CD4-positive, alpha-beta memory T cell (primary cell): ENCODE data around the gene XRN2. TPM values are rescaled to one million over a fixed set of nuclear protein-coding genes. Genes with fewer than 3 reads are reported as not detected.

Experiments
- CTCF ChIA-PET: fragments of 350-600 bp; sonication (Branson Sonifier 250); formaldehyde crosslinking; loops from one replicate; lab custom pipeline; 2021; ENCODE audit warnings: inconsistent platforms; ENCODE audit not compliant: partially characterized antibody; lab: Charles Lee
- POLR2A ChIA-PET: fragments of 350-600 bp; sonication (Branson Sonifier 250); formaldehyde crosslinking; loops from one replicate; lab custom pipeline; 2021; ENCODE audit not compliant: partially characterized antibody; lab: Charles Lee
- DNase-seq, 5 donors: peaks; one replicate each; pipeline versions ENCODE4 v3.0.0 to v3.0.0-alpha.2; 2020 to 2022; ENCODE audit warnings: mixed read lengths in 1 of 5
- H3K27ac ChIP-seq: one replicate; pipeline ENCODE4 v1.7.0; 2013; ENCODE audit warnings: low read depth, low read length
- H3K27me3 ChIP-seq: 2 replicates; pipeline ENCODE4 v1.7.0; 2013; ENCODE audit warnings: mild to moderate bottlenecking, low read length, moderate library complexity; ENCODE audit not compliant: insufficient read depth
- H3K36me3 ChIP-seq: 2 replicates; pipeline ENCODE4 v1.7.0; 2013; ENCODE audit warnings: mild to moderate bottlenecking, low read length, moderate library complexity; ENCODE audit not compliant: insufficient read depth
- H3K4me1 ChIP-seq: 2 replicates; pipeline ENCODE4 v1.7.0; 2013; ENCODE audit warnings: mild to moderate bottlenecking, low read length, moderate library complexity; ENCODE audit not compliant: insufficient read depth
- H3K4me3 ChIP-seq, 2 donors: one replicate each; pipeline ENCODE4 v1.7.0; 2013; ENCODE audit warnings: low read length in 2 of 2, mild to moderate bottlenecking in 1 of 2
- H3K9me3 ChIP-seq, 2 donors: one replicate each; pipeline ENCODE4 v1.7.0; 2013; ENCODE audit warnings: low read length in 2 of 2, control low read depth in 1 of 2; ENCODE audit not compliant: control insufficient read depth in 1 of 2
- H3K27ac Mint-ChIP-seq, 7 donors: one replicate each; pipeline ENCODE4 v1.8.0; 2020 to 2021; ENCODE audit warnings: mixed read lengths in 7 of 7, mild to moderate bottlenecking in 6 of 7, inconsistent platforms in 3 of 7, moderate library complexity in 3 of 7
- H3K27me3 Mint-ChIP-seq, 2 donors: one replicate each; pipeline ENCODE4 v1.8.0; 2020 to 2021; ENCODE audit warnings: mixed read lengths in 2 of 2
- H3K36me3 Mint-ChIP-seq, 2 donors: one replicate each; pipeline ENCODE4 v1.8.0; 2020 to 2021; ENCODE audit warnings: mixed read lengths in 2 of 2, inconsistent platforms in 1 of 2, mild to moderate bottlenecking in 1 of 2
- H3K4me1 Mint-ChIP-seq, 4 donors: one replicate each; pipeline ENCODE4 v1.8.0; 2020 to 2021; ENCODE audit warnings: mixed read lengths in 4 of 4, mild to moderate bottlenecking in 1 of 4
- H3K4me3 Mint-ChIP-seq, 8 donors: one replicate each; pipeline ENCODE4 v1.8.0; 2020 to 2021; ENCODE audit warnings: mixed read lengths in 8 of 8, mild to moderate bottlenecking in 7 of 8, moderate library complexity in 6 of 8, inconsistent platforms in 3 of 8
- H3K9me3 Mint-ChIP-seq, 8 donors: one replicate each; pipeline ENCODE4 v1.8.0; 2020 to 2021; ENCODE audit warnings: mixed read lengths in 8 of 8, mild to moderate bottlenecking in 5 of 8, inconsistent platforms in 3 of 8, moderate library complexity in 1 of 8
- intact Hi-C: fragments of 100-400 bp; cut with micrococcal nuclease; formaldehyde crosslinking; loops from one replicate; pipeline ENCODE4 v1.15.1; 2023
- polyA plus RNA-seq, 2 donors: library from polyadenylated mRNA; unstranded; fragments of 300-500 nt; fragmentation: Illumina TruSeq; gene quantifications; one replicate each; pipeline ENCODE4 v1.2.3, GENCODE V29; 2021
- total RNA-seq, 2 experiments: library from RNA; stranded (reverse); gene quantifications; one replicate each; pipeline ENCODE4 v1.2.3, GENCODE V29; 2021

Gene XRN2
- total and polyA plus RNA-seq, 4 experiments from 2014 or later = 52.8 to 80.3 (median 64.6) TPM

DNA sequence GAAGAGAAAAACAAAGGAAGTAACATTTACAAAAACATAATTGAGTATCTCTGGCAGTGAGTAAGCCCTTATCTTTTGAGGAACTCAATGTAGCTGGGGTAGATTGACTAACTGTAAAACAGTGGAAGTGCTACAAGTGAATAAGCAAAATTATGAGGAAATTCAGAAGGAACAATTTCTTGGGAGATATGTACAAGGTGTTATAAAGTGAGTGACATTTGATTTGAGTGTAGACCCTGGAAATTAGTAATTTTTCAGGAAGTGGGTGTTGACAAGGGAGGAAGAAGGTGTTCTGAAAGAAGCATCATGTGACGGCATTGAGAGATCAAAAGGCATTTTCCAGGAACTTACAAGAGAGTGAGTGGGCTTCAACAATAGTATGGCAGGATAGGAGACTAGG is 22.2 kb downstream of the XRN2 start:
- intact Hi-C loops = no loop called here
- H3K9me3 Mint-ChIP-seq = peaks cover 0 to 20% (median 8%) of the 10 kb centered on the region in 8 donors
- Histone ChIP-seq H3K9me3 (peaks cover 0 to 4% of the 10 kb centered on the region in 2 donors), H3K27me3 (no peaks in the 10 kb centered on the region), H3K4me1 (peaks cover 45% of the 10 kb centered on the region), H3K36me3 (peaks cover 13% of the 10 kb centered on the region), H3K4me3 (no peak overlapping the region), H3K27ac (no peak overlapping the region)
- ChIA-PET POLR2A (no interaction called here), CTCF (no interaction called here)
- DNase-seq = no peak
- H3K27me3 Mint-ChIP-seq = no peaks in the 10 kb centered on the region
- peaks cover 50 to 69% (median 52%) of the 10 kb centered on the region in 4 donors for H3K4me1 Mint-ChIP-seq
- peak overlapping the region in 6 of 7 donors; percentile 1 to 82 (median 3) for H3K27ac Mint-ChIP-seq
- peaks cover 34 to 43% of the 10 kb centered on the region in 2 donors for H3K36me3 Mint-ChIP-seq
- H3K4me3 Mint-ChIP-seq = peak overlapping the region; percentile 2 to 68 (median 57)

DNA sequence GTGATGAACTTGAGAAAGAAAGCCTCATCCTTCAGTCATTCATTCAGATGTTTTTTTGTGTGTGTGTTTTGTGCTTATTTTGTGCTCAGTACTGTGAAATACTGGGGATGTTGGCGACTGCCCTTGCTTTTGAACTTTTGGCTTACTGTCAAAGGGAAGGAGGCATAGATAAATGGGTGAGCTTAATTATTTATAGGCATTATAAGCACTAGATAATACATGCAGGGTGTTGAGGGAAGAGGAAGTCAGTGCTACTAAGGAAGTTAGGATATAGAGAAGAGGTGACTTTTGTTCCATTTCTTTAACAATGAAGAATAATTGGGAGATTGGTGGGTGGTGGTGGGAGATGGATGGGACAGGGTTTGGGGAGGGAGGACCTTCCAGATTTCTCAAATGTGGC is 23.6 kb downstream of the XRN2 start:
- Mint-ChIP-seq H3K4me3 (no peak overlapping the region), H3K27ac (peak overlapping the region in 2 of 7 donors; percentile 56 to 62), H3K9me3 (peaks cover 0 to 10% (median 2%) of the 10 kb centered on the region in 8 donors), H3K36me3 (peaks cover 41% of the 10 kb centered on the region in 2 donors), H3K27me3 (no peaks in the 10 kb centered on the region), H3K4me1 (peaks cover 49 to 59% (median 51%) of the 10 kb centered on the region in 4 donors)
- DNase-seq = no peak
- no peaks in the 10 kb centered on the region for H3K27me3 ChIP-seq
- ChIA-PET CTCF (no interaction called here), POLR2A (no interaction called here)
- no peak overlapping the region for H3K4me3 ChIP-seq
- H3K9me3 ChIP-seq = peaks cover 0 to 4% of the 10 kb centered on the region in 2 donors
- intact Hi-C loops = no loop called here
- peaks cover 18% of the 10 kb centered on the region for H3K36me3 ChIP-seq
- peaks cover 45% of the 10 kb centered on the region for H3K4me1 ChIP-seq
- H3K27ac ChIP-seq = no peak overlapping the region

DNA sequence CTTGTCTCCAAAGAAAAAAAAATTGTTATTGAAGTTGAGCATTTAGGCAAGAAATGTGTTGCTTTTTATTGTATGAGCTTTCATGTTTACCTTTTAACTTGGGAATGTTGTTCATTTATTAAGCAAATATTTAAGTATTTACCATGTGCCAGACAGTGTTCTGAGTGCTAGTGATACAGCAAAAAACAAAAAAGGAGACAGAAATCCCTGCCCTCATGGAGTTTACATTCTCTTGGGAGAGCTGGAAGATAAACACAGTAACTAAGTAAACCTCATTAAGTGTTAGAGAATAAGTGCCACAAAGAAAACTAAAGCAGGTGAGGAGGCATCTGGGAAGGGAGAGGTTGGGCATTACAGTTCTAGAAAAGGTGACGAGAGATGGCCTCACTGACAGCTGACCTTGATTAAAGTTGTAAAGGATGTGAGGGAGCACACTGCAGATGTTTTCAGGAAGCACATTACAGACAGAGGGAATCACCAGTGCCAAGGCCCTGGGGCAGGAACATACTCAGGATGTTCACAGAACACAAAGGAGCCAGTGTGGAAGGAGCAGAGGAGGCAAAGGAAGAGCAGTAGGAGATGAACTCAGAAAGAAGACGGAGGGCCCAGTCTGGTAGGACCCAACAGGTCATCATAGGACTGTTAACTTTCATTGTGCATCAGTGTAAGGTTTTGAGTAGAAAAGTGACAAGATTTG is 33.5 kb downstream of the XRN2 start:
- intact Hi-C loops = no loop called here
- no peak for DNase-seq
- Histone ChIP-seq H3K4me1 (no peaks in the 10 kb centered on the region), H3K9me3 (no peaks in the 10 kb centered on the region), H3K36me3 (peaks cover 64% of the 10 kb centered on the region), H3K27ac (no peak overlapping the region), H3K4me3 (no peak overlapping the region), H3K27me3 (no peaks in the 10 kb centered on the region)
- CTCF ChIA-PET = no interaction called here
- H3K27ac Mint-ChIP-seq = peak overlapping the region in 3 of 7 donors; percentile 33 to 64 (median 43)
- H3K27me3 Mint-ChIP-seq = no peaks in the 10 kb centered on the region
- POLR2A ChIA-PET = no interaction called here
- peaks cover 0 to 14% (median 8%) of the 10 kb centered on the region in 4 donors for H3K4me1 Mint-ChIP-seq
- H3K4me3 Mint-ChIP-seq = no peak overlapping the region
- peaks cover 82 to 93% of the 10 kb centered on the region in 2 donors for H3K36me3 Mint-ChIP-seq
- H3K9me3 Mint-ChIP-seq = no peaks in the 10 kb centered on the region

DNA sequence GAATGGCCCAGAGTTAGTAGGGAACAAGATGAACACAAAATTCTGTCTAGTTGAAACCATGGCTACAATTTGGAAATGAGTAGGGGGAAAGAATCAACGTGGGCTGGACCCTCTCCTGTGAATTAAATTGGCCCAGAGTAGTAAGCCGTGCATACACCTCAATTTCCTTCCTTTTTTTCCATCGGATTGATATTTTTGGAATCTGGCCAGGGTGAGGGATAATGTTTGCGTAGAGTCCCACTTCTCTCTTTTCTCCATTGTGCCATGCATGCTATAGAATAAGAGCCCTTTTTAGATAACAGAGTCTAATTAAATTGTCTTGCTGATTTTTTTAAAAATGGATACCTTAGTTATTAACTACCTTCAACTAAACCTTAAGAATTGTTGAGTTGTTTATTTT is 35.2 kb downstream of the XRN2 start:
- Mint-ChIP-seq H3K36me3 (peaks cover 74 to 84% of the 10 kb centered on the region in 2 donors), H3K27me3 (no peaks in the 10 kb centered on the region), H3K27ac (no peak overlapping the region), H3K4me1 (peaks cover 0 to 15% (median 8%) of the 10 kb centered on the region in 4 donors), H3K9me3 (no peaks in the 10 kb centered on the region), H3K4me3 (no peak overlapping the region)
- Histone ChIP-seq H3K9me3 (no peaks in the 10 kb centered on the region), H3K27ac (no peak overlapping the region), H3K36me3 (peaks cover 52% of the 10 kb centered on the region), H3K4me1 (no peaks in the 10 kb centered on the region), H3K27me3 (no peaks in the 10 kb centered on the region), H3K4me3 (no peak overlapping the region)
- ChIA-PET CTCF (no interaction called here), POLR2A (no interaction called here)
- DNase-seq = no peak
- intact Hi-C loops = no loop called here

DNA sequence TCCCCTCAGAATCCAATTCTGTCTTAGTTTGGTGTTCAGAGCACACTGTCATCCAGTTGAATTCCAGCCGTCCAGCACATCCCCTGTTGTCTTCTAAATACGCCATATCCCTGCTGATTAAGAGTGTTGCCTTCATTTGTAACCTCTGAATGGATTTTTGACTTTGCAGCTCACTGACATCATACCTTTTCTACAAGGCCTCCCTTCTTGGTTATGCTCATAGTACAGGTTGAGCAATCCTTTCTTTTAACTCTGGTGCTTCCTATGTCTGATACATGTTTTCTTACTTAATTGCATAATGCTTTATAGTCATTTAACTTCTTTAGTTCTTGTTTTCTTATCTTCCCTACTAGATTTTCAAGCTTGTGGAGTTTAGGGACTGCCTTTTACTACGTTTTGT is 36.4 kb downstream of the XRN2 start:
- peaks cover 70 to 80% of the 10 kb centered on the region in 2 donors for H3K36me3 Mint-ChIP-seq
- no peaks in the 10 kb centered on the region for H3K4me1 ChIP-seq
- H3K27me3 Mint-ChIP-seq = no peaks in the 10 kb centered on the region
- H3K27ac ChIP-seq = no peak overlapping the region
- H3K27me3 ChIP-seq = no peaks in the 10 kb centered on the region
- H3K9me3 Mint-ChIP-seq = no peaks in the 10 kb centered on the region
- no peak overlapping the region for H3K4me3 ChIP-seq
- ChIA-PET CTCF (no interaction called here), POLR2A (no interaction called here)
- H3K27ac Mint-ChIP-seq = peak overlapping the region in 3 of 7 donors; percentile 2 to 72 (median 11)
- no peak overlapping the region for H3K4me3 Mint-ChIP-seq
- H3K4me1 Mint-ChIP-seq = peaks cover 0 to 11% (median 6%) of the 10 kb centered on the region in 4 donors
- no peaks in the 10 kb centered on the region for H3K9me3 ChIP-seq
- peaks cover 53% of the 10 kb centered on the region for H3K36me3 ChIP-seq
- intact Hi-C loops = no loop called here
- DNase-seq = no peak

DNA sequence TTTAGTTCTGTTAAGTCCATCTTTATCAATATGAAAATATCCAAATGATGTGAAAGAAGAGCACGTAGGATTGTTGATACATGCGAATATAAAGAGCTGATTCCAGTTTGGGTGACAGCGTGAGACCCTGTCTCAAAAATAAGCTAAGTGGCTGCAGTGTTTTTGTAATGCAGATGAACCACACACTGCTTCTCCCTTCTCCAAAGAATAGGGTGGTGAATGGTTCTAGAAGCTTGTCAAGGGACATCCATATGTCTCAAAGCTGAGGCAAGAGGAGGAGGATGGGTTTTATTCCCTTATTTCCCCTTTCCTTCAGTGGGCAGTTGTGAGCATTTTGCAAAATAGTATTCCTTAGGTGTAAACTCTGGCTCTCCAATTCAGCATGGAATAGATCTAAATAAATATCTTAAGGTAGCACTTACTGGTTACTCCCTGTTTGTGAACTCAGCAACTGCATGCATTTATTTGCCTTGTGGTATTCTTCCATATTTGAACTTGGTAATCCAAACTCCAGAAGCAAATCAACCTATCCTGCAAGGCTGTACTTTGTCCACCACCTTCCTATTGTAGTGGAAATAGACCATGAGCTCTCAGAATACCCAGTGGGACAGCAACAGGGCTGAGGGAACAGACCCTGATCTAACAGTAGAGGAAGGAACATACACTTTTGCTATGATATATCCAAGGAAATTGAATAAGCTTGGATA is 38.0 kb downstream of the XRN2 start:
- DNase-seq = no peak
- Histone ChIP-seq H3K36me3 (peaks cover 56% of the 10 kb centered on the region), H3K27ac (no peak overlapping the region), H3K9me3 (no peaks in the 10 kb centered on the region), H3K27me3 (no peaks in the 10 kb centered on the region), H3K4me3 (no peak overlapping the region), H3K4me1 (no peaks in the 10 kb centered on the region)
- ChIA-PET CTCF (interaction anchor here (0.8 to 1.0 kb wide), 2 partner anchors 11 to 104 kb away, joined by 3 to 6 read pairs; no protein-coding TSS in a partner anchor), POLR2A (no interaction called here)
- Mint-ChIP-seq H3K36me3 (peaks cover 62 to 74% of the 10 kb centered on the region in 2 donors), H3K9me3 (no peaks in the 10 kb centered on the region), H3K4me1 (peaks cover 0 to 11% (median 4%) of the 10 kb centered on the region in 4 donors), H3K27me3 (no peaks in the 10 kb centered on the region), H3K27ac (peak overlapping the region in 1 of 7 donors; percentile 29), H3K4me3 (no peak overlapping the region)
- intact Hi-C loops = no loop called here

DNA sequence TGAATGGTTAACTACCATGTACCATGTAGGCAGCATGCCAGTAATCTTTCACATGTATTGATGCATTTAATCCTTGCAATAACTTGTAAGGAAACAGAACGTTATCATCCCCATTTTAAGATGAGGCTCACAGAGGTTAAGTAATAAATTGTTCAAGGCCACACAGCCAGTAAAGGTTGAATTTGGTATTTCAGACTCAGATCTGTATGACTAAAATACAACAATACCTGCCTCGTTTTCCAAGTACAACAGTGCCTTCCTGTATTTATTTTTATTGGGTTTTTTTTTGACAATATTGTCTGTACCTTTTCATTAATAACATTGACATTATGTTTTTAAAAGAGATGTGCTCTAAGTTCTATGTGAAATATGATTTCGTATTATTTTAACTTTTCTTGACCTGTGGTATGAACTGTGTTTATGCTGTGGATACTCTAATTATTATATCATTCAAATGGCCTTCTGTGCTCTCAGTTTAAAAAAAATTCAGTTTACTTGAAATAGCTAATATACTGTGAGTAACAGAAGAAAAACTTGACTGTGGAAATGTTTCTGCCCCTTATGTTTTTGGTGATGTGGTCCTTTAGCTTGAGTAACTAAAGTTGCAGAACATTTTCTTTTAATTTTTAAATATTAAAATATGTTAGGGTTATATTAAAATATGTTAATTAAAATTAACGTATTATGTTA is 39.7 kb downstream of the XRN2 start:
- Mint-ChIP-seq H3K27ac (no peak overlapping the region), H3K36me3 (peaks cover 53 to 73% of the 10 kb centered on the region in 2 donors), H3K4me3 (no peak overlapping the region), H3K9me3 (no peaks in the 10 kb centered on the region), H3K27me3 (no peaks in the 10 kb centered on the region), H3K4me1 (peaks cover 0 to 3% (median 1%) of the 10 kb centered on the region in 4 donors)
- ChIA-PET CTCF (no interaction called here), POLR2A (no interaction called here)
- intact Hi-C loops = no loop called here
- no peak for DNase-seq
- no peaks in the 10 kb centered on the region for H3K9me3 ChIP-seq
- H3K36me3 ChIP-seq = peaks cover 48% of the 10 kb centered on the region
- no peaks in the 10 kb centered on the region for H3K27me3 ChIP-seq
- no peaks in the 10 kb centered on the region for H3K4me1 ChIP-seq
- no peak overlapping the region for H3K27ac ChIP-seq
- no peak overlapping the region for H3K4me3 ChIP-seq
